HG02571 (cell line): ENCODE measurements around the gene SLC10A2.
A peak's percentile ranks its signal among the peaks of the same experiment; 100 is the strongest.
"Not testable (repeated sequence)": the region's sequence is repeated elsewhere in the genome, so short reads cannot be mapped to it uniquely, and the experiment has no call there.

Experiments
- ATAC-seq: cut with Tn5 transposase; IDR thresholded peaks from one replicate; pipeline ENCODE4 v1.9.1; 2021; ENCODE audit warnings: mild to moderate bottlenecking, moderate library complexity; ENCODE audit not compliant: unreplicated experiment

Gene SLC10A2, protein sequence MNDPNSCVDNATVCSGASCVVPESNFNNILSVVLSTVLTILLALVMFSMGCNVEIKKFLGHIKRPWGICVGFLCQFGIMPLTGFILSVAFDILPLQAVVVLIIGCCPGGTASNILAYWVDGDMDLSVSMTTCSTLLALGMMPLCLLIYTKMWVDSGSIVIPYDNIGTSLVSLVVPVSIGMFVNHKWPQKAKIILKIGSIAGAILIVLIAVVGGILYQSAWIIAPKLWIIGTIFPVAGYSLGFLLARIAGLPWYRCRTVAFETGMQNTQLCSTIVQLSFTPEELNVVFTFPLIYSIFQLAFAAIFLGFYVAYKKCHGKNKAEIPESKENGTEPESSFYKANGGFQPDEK

DNA sequence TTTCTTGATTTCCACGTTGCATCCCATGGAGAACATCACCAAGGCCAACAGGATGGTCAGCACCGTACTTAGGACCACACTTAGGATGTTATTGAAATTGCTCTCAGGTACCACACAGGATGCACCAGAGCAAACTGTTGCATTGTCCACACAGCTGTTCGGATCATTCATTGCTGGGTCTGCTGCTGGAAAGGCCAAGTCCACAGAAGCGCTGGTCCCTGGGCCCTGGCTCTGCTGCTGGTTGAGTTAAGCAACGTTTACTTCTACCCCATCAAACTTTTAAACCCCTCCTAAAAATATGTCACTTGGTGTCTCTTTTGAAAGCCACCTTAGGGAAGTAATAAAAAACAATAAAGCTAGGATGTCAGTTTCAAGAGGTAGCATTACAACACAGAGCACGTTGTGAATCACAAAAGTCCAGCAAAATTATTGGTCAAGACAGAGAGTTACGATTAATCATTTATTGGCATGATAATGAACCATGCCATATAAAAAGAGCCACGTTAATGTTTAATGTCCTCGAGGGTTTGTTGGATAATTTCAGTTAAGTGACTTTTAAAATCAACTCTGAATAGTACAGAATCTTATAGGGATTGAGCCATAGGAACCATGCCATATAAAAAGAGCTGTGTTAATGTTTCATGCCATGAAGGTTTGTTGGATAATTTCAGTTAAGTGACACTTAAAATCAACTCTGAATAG lies at the start of gene SLC10A2:
TSS of gene SLC10A2 (minus strand) at position 339 of the 702 bp plus-strand sequence. CDS start at position 171, 168 bp downstream.
- no peak for ATAC-seq

DNA sequence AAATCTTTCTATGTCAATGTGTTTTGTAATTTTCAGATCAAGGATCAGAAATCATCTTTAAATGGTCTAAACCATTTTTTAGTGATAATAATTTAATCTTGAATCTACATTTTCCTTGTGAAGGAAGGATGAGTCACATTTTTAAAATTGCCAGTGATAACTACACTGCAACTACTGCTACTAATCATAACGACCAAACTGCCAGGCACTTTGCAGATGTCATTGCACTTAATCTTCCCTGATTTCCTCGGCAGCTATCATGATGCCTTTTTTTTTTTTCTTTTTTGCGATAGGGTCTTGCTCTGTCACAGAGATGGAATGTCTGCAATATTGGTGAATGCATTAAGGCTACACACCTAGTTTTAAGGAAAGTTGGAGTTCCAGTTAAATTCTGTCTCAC lies 41.4 kb upstream of the SLC10A2 start:
- no peak for ATAC-seq

- ATAC-seq, result no peak
Measured at GRCh38 chr13:103104340-103104739, 38.1 kb upstream of the SLC10A2 start.

- not testable (repeated sequence) for ATAC-seq
Measured at GRCh38 chr13:103103456-103103855, 37.2 kb upstream of the SLC10A2 start.

DNA sequence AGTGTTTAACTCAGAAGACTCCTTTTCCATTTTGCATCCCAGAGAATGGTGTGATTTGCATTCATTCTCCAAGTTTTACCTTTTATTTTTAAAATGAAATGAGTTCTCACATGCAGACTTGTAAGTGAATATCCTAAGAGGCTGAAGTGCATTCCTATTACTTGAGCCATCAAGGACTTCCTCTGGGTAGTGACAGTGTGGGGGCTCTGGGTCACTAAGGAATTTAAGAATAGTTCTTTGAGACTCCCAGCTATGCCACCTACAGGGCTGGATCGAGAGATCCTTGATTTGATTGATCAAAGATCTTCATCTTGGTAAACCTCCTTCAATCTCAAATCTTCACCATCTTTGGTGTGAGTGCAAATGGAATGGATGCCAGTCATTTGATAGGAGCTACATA lies 36.3 kb upstream of the SLC10A2 start:
- ATAC-seq, result no peak

DNA sequence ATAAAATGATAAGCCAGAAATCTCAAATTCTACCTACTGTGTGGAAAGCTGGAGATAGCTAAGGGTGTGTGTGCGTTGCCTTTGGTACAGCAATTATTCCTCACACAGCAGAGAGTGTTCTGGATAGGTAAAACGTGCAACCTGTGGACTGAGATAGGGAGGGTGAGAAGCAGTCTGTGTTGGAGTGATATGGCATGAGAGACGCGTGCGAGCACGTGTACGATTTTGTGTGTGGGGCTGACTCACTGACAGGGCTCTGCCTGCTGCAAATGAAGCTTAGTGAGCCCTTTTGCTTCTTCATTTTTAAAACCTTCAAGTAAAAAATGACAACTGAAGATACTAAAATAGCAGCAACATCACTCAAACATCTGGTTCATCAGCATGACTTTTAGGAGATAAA lies 35.7 kb upstream of the SLC10A2 start:
- ATAC-seq, result no peak

DNA sequence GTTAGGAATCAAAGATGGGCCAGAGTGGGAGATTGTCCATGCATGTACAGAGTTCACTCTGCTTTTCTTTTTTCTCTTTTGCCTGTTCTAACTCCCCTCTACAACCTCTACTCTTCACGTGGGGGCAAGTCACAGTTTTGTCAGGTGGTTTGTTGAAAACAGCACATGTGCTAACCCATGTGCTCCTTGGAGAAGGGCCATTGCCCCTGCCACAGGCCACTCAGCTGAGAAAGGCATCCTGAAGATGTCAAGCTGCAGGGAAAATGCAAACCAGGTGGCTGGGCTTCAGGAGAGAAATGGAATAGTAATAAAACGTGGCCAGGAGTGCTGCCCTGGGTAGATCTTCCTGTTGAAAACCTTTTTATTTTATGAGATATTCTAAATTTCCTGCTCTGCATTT lies 35.3 kb upstream of the SLC10A2 start:
- no peak for ATAC-seq

DNA sequence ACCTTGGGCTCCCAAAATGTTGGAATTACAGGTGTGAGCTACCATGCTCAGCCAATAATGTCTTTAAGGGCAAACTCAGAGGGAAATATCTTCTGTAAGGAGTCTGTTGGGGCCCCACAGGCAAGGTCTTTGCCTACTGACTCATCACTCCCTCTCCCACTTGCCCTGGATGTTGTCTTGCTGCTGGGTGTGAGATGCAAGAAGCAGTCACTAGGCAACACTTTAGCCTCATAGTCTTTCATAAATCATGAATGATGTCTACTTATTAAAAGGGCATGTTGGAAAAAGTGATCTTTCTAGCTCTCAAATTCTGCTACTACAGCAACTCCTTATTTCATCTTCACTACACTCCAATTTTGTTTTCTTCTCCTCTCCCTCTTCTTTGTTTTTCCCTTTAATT lies 34.6 kb upstream of the SLC10A2 start:
- no peak for ATAC-seq

- no peak for ATAC-seq
Measured at GRCh38 chr13:103099722-103100293, 33.6 kb upstream of the SLC10A2 start.

DNA sequence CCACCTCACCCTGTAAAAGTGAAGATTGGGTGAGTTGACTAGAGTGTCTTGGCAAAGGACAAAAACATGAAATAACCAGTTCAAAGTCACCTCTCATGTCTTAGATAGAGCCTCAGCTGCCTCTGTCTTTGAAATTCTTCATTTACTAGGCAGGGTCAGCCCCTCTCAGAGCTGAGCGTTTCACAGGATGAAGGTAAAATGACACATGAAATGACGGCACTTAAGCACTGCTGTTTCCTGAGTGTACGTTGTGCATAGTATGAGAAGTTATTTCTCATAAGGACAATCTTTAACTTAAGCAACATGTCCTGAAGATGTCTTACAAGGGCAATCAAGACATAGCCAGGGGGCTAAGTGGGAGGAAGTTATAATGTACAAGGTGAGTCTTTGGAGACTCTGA lies 32.3 kb upstream of the SLC10A2 start:
- ATAC-seq, result no peak

DNA sequence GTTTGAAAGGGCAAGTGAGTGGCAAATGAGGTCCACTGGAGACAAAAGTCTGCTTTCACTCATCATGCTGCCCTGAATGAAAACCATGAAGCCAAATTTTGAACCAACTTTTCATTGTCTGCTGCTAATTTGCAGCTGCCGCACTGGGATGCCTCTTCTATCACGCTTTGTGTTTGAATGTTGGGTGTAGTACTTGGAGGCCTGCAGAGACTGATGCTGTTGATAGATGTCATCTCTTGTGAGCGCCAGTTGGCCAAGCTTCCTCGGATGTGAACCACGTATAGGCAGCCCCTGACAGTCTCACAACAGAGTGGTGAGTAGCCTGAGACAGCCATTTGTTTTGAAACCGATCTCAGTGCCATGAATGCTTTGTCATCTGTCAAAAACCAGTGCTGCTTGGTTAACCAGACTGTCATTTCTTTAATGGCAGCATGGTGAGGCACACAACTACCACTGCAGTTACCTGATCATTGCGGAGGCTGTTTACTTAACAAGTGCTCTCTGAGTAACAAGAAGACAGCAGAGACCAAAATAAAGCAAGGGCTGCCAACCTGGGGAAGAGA lies 31.2 kb upstream of the SLC10A2 start:
- no peak for ATAC-seq

DNA sequence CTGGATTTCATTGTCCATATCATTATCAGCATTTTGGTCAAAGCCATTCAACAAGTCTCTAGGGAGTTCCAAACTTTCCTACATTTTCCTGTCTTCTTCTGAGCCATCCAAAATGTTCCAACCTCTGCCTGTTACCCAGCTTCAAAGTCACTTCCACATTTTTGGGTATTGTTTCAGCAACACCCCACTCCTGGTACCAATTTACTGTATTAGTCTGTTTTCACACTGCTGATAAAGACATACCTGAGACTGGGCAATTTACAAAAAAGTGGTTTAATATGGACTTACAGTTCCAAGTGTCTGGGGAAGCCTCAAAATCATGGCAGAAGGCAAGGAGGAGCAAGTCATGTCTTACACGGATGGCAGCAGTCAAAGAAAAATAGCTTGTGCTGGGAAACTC lies 27.4 kb upstream of the SLC10A2 start:
- ATAC-seq, result not testable (repeated sequence)

GRCh38 chr13:103087275-103087674 lies 21.1 kb upstream of the SLC10A2 start:
- no peak for ATAC-seq

DNA sequence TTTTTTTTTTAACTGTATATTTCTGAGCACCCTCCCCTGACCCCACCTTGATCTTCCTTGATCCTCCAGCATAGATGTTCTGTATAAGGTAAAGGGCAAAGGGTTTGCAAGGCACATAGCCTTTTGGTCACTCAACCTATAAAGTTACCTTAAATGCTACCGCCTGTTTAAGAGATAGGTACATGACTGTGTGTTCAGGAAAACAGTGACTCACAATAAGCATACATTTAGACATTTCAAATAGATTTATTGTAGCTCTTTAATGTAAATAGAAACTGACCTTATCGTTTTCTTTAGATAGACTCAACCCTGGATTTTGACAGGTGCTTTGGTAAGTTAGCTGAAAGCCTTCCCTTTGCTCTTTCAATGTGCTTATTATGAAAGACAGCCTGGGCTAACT lies 15.2 kb upstream of the SLC10A2 start:
- no peak for ATAC-seq

DNA sequence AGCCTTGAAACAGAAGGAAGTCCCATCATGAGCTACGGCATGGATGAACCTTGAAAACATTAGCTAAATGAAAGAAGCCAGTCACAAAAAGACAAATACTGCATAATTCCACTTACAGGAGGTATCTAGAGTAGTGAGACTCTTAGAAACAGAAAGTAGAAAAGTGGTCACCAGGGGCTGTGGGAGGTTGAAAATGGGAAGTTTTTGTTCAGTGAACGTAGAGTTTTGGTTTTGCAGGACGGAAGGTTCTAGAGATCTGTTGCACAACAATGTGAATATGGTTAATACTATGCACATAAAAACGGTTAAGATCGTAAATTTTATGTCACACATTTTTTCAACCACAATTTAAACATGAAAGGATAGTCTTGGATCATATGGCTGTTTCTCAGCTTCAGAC lies 11.9 kb upstream of the SLC10A2 start:
- peak; percentile 96 for ATAC-seq

GRCh38 chr13:103068836-103069235 lies 2.6 kb upstream of the SLC10A2 start:
- ATAC-seq, result no peak

DNA sequence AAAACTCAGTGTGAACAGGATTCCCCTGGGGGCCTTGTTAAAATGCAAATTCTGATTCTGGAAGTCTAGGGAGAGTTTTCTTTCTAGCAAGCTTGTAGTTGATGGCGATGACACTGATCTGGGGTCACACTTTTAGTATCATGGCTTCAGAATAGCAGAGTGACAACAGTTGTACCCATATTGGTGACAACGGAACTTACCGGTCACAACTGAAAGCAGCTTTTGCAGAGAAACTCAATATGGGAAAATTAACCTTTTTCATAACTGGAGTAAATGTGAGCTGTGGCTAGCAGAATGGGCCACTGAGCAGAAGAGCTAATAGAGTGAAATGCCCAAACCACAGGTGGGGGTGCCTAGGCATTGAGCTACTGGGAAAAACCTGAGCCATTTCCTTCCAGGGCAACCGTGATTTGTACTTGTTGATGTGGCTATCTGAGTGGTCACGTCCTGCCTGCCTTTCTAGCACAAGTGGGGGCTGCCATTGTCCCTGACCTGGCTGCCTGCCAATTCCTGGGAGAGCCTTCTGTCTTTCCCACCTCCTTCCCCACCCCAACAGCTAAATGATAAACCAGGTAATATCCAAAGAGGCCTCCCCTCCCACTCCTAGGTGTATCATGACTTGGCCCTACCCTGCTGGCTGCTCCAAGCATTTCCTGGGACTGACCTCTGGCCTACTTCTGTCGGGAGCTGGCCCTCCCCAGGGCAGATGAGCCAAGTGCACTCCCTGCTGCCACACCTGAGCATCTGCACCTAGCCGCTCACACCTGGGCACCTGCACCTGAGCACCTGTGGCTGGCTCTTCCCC lies 1.7 kb upstream of the SLC10A2 start:
- no peak for ATAC-seq

DNA sequence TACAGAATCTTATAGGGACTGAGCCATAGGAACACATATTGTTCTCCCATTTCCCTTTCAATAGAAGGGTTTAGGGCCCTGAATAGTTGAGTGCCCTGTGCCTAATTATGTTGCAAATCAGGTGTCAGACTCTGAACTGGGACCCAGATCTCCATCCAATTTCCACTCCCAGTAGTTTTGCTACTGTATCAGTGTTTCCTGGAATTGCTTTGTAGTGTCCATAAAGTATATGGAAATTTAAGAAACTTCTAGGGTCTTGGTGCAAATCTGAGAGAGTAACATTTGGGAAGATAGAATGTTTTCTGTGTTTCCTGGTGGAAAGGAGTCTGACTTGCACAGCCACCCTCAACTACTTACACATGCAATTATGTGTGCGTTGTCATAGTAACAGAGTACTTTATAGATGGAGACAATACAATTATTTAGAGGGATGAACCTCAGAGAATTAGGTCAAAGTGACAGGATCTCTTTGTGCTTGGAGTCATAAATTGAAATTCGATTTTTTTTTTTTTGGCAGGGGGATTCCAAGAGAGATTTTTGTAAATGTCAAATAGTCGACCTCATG lies 646 bp upstream of the SLC10A2 start:
- ATAC-seq, result no peak

DNA sequence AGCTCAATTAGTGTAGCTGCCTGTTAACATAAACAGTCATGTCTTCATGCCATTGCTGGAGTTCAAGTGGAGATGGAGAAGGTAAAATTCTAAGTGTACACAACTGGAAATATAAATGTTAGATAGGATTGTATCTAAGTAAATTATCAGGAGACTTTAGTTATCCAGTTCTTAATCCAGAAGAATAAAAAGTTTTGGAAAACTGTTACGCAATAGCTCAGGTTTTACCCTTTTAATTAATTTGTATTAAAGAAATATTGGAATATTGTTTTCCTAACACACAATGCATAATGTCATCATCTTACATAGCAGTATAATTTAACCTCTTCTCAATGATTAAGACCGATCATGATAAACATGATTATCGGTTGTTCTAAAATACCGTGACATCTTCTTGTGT lies 2.8 kb downstream of the SLC10A2 start:
- ATAC-seq, result no peak

DNA sequence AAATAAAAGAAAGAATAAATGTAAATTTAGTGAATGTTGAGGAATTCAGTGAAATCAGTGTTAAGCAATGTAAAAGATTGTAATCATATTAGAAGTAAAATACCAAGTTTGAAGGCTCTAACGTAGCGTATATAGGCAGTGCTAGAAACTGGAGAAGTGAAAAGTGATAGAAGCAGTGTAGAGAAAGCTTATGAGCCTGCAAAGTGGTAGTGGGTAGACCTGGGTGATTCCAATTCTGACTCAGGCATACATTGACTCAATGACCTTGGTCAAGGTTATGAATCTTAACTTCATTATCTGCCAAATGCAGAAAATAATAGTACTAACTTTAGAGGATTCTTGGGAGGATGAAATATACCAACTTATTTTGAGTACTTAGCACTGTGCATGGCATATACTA lies 4.1 kb downstream of the SLC10A2 start:
- no peak for ATAC-seq

GRCh38 chr13:103056008-103056407 lies 10.2 kb downstream of the SLC10A2 start:
- ATAC-seq, result no peak
